Mucosa of descending colon (tissue), 3 donors: ENCODE measurements around the gene CAVIN2. TPM values are rescaled to one million over a fixed set of nuclear protein-coding genes. Genes with fewer than 3 reads are reported as not detected.
A peak's percentile ranks its signal among the peaks of the same experiment; 100 is the strongest.

ENCODE experiments used
- ATAC-seq: fragments of 200-7000 bp; cut with Tn5 transposase; one replicate; pipeline ENCODE4 v1.9.1; 2020; ENCODE audit warnings: mild to moderate bottlenecking, moderate library complexity
- DNase-seq, 3 donors: peaks; one replicate each; pipeline ENCODE4 v3.0.0-alpha.2; 2020
- H3K36me3 ChIP-seq: fragments of 200-600 bp; one replicate; pipeline ENCODE4 v1.8.0; 2021; ENCODE audit warnings: low read depth, mild to moderate bottlenecking
- H3K4me1 ChIP-seq: fragments of 200-600 bp; one replicate; pipeline ENCODE4 v1.8.0; 2021; ENCODE audit warnings: low read depth, mild to moderate bottlenecking
- H3K4me3 ChIP-seq: fragments of 200-600 bp; one replicate; pipeline ENCODE4 v1.8.0; 2021; ENCODE audit warnings: mild to moderate bottlenecking
- H3K9me3 ChIP-seq: fragments of 200-600 bp; one replicate; pipeline ENCODE4 v1.8.0; 2021; ENCODE audit warnings: mild to moderate bottlenecking
- CTCF ChIP-seq: fragments of 200-600 bp; IDR thresholded peaks from one replicate; pipeline ENCODE4 v1.8.0; 2022; ENCODE audit warnings: antibody characterized with exemption, mild to moderate bottlenecking
- intact Hi-C, 2 donors: fragments of 100-400 bp; cut with DNase I in 1 of 2; cut with micrococcal nuclease in 1 of 2; formaldehyde crosslinking; loops; one replicate each; pipeline versions ENCODE4 v1.11.0 to v1.11.1; 2022; cut with DNase I, micrococcal nuclease
- total RNA-seq, 3 donors: library from RNA; stranded (reverse); fragmentation: NEBNext Ultra II Directional in 2 of 3; extraction: Animal tissue kit (Norgen Biotek cat#: 25700) in 2 of 3; gene quantifications; one replicate each; pipeline versions ENCODE4 v1.2.1 to v1.2.4, GENCODE V29; 2021 to 2023
- donor health status: DM: no; HTN: no; CAD: no; lungs with moderate emphysema.
- donor health status: DM: no; HTN: no; CAD: no.
- donor health status: DM: no; HTN: yes; CAD: no.

Gene CAVIN2
- total RNA-seq, 3 donors from 2014 or later: 6.7 to 154 (median 13.7) TPM

GRCh38 chr2:191818133-191818532 is 28.8 kb downstream of the CAVIN2 start:
- no peak for DNase-seq
- H3K4me3 ChIP-seq: no peak overlapping the region
- ATAC-seq: no peak
- no peaks in the 10 kb centered on the region for H3K4me1 ChIP-seq
- no peak for TF ChIP-seq CTCF
- intact Hi-C loops: loop anchor here in 1 of 2 donors (10.0 kb wide), 1 partner anchor 263 kb away; no protein-coding TSS in a partner anchor
- no peaks in the 10 kb centered on the region for H3K9me3 ChIP-seq
- no peaks in the 10 kb centered on the region for H3K36me3 ChIP-seq

- H3K9me3 ChIP-seq: no peaks in the 10 kb centered on the region
Observed at GRCh38 chr2:191815010-191815409, 31.9 kb downstream of the CAVIN2 start.

GRCh38 chr2:191813943-191814342 is 32.9 kb downstream of the CAVIN2 start:
- no peak for TF ChIP-seq CTCF
- Histone ChIP-seq H3K9me3 (no peaks in the 10 kb centered on the region), H3K4me1 (no peaks in the 10 kb centered on the region), H3K4me3 (no peak overlapping the region), H3K36me3 (no peaks in the 10 kb centered on the region)
- intact Hi-C loops: loop anchor here (5.0 to 10.0 kb wide), 2 partner anchors 259 to 348 kb away; no protein-coding TSS in a partner anchor
- DNase-seq: no peak
- no peak for ATAC-seq

More at GRCh38 chr2:191815010-191815409, 31.9 kb downstream of the CAVIN2 start:
- ATAC-seq (no peak), DNase-seq (no peak)
- no peaks in the 10 kb centered on the region for H3K36me3 ChIP-seq
- H3K4me3 ChIP-seq: no peak overlapping the region
- no peaks in the 10 kb centered on the region for H3K4me1 ChIP-seq
- intact Hi-C loops: loop anchor here in 1 of 2 donors (10.0 kb wide), 1 partner anchor 260 kb away; no protein-coding TSS in a partner anchor
- TF ChIP-seq CTCF: no peak

- TF ChIP-seq CTCF: peak; percentile 40
- H3K4me3 ChIP-seq: no peak overlapping the region
- no peaks in the 10 kb centered on the region for H3K36me3 ChIP-seq
- DNase-seq (peak in 2 of 3 donors; percentile 64 to 75), ATAC-seq (peak; percentile 75)
- H3K9me3 ChIP-seq: no peaks in the 10 kb centered on the region
- H3K4me1 ChIP-seq: no peaks in the 10 kb centered on the region
- intact Hi-C loops: loop anchor here (2.0 to 10.0 kb wide), 3 partner anchors 257 to 351 kb away; no protein-coding TSS in a partner anchor
Observed at GRCh38 chr2:191811807-191812602, 34.9 kb downstream of the CAVIN2 start.

GRCh38 chr2:191806396-191806795 is 40.5 kb downstream of the CAVIN2 start:
- TF ChIP-seq CTCF: no peak
- Histone ChIP-seq H3K4me3 (no peak overlapping the region), H3K9me3 (no peaks in the 10 kb centered on the region), H3K36me3 (no peaks in the 10 kb centered on the region), H3K4me1 (no peaks in the 10 kb centered on the region)
- intact Hi-C loops: no loop called here
- no peak for DNase-seq
- ATAC-seq: no peak
